IPS-18c (cell line): ENCODE measurements around the gene MED4.

Source experiments
- H3K4me3 ChIP-seq: 2 replicates; pipeline ENCODE4 v1.7.0; 2013; ENCODE audit warnings: low read depth, mild to moderate bottlenecking, low read length, moderate library complexity; ENCODE audit not compliant: insufficient read depth
- H3K9me3 ChIP-seq: one replicate; pipeline ENCODE4 v1.6.1; 2013; ENCODE audit warnings: mild to moderate bottlenecking, low read length, moderate library complexity; ENCODE audit not compliant: control insufficient read depth, insufficient read depth

MED4 gene

DNA sequence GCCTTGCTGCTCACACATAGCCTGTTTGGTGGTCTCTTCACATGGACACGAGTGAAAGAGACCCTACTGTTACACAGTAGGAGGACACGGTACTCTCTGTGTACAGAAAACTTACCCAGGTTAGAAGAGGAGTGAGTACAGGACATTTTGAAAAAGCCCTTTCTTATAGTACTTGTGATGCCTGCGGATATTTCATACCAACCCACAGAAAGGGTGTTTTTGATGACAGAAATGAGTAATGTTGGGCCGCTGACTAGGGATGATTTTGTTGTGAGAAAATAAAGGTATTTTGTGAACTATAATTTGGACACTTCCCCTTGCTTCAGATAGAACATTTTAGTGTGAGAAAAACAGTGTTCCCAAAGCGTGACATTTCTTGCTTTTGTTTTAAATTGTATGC is 39.2 kb downstream of the MED4 start:
- Histone ChIP-seq H3K4me3 (no peak overlapping the region), H3K9me3 (peaks cover 4% of the 10 kb centered on the region)

DNA sequence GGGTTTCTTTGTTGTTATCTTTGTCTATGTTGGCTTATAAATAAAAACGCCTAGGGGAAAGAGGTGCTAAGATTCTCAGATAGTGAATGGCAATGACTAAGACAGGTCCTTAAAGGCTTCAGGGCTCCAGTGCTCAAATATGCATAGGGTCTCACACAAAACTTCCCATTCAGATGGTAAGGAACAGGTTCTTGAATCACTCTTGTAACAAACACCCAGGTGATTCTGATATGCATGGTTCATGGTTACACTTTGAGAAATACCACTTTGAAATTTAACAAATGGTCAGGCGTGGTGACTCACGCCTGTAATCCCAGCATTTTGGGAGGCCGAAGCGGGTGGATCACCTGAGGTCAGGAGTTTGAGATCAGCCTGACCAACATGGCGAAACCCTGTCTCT is 40.3 kb downstream of the MED4 start:
- Histone ChIP-seq H3K4me3 (no peak overlapping the region), H3K9me3 (peaks cover 4% of the 10 kb centered on the region)

DNA sequence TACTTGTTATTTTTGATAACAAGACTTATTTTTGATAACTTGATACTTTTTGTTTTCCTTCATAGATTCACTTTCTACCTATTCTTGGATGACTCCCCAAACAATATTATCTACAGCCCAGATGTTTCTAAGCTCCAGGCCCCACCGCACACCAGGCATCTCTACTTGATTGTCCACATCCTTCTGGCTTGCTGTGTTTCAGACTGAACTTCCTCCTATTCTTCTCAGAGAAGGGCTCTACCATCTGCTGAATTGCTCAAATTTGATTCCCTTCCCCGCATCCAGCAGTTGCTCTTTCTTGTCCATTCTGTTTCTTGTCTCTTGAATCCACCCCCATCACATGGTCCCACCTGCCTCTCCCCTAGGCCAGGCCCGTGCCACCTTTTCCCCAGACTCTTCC is 44.4 kb downstream of the MED4 start:
- Histone ChIP-seq H3K4me3 (no peak overlapping the region), H3K9me3 (no peaks in the 10 kb centered on the region)

DNA sequence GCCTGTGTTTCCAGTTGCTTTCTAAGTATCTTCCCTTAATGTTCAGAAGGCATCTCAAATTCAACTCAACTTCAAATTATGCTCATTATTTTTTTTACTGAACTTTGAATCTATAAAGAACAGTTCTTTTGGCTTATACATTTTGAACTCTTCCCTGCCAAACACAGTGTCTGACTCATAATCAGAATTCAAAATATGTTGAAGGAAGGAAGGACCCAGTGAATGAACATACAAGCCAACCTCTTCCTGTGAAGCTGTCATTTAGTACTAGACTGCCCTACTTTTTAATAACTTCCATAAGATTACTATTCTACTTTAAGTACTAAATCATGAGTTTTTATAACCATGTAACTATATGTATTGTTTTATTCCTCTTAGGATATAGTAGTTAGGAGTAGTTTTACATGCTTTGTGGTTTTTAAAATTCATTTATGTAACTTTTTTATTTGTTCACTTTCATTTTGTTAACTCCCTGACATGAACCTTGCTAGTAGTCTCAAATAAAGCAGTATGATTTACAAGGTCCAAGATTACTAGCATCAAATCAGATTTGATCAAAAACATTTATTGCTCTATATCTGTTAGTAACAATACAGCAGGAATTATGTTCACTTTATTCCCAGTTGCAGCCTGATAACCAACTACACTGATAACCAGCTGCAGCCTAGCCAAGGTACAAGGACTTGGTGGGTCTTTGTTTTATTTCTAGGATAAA is 51.0 kb downstream of the MED4 start:
- H3K9me3 ChIP-seq, result no peaks in the 10 kb centered on the region
- H3K4me3 ChIP-seq, result no peak overlapping the region

DNA sequence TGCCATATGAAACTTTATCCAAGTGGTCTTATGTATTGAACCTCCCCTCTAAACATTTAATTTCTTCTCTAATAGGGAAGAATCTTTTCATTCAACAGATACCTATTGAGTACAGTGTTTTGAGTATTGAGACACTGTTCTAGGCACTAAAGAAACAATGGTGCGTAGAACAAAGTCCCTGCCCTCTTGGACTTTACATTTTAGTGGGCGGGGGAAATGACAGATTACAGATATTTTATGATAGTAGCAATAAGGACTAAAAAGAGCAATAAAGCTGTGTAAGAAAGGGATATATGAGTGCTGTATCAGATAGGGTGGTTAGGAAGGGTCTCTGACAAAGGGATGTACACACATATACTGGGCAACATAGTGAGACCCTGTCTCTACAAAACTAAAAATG is 52.0 kb downstream of the MED4 start:
- Histone ChIP-seq H3K9me3 (no peaks in the 10 kb centered on the region), H3K4me3 (no peak overlapping the region)

DNA sequence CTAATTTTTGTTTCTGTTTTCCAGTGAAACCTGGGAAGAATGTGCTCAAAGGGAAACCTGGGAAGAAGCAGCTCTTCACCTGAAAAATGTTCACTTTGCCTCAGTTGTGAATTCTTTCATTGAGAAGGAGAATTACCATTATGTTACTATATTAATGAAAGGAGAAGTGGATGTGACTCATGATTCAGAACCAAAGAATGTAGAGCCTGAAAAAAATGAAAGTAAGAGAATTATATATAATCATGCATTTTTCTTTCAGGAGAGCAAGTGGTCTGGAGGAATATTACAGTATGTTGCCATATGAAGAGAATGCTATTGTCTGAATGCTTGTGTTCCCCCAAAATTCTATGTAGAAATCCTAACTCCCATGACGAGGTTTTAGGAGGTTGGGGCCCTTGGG is 54.0 kb downstream of the MED4 start:
- Histone ChIP-seq H3K4me3 (no peak overlapping the region), H3K9me3 (no peaks in the 10 kb centered on the region)

DNA sequence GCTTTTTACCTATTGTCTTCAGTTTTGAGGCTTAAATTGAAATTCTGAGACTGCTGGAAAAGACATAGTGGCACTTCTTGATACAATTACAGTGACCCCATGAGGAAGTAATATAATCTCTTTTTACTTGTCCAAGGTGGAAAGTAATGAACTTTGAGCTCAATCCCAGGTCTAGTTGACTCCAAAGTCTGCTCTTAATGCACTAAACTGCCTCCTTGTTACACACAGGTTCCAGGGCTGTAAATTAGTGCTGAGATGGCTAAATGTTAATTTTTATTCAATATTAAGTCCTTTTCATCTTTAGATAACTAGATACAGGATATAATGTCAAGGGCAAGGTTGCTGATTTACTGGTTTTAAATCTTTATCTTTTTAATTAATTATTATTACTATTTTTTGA is 54.9 kb downstream of the MED4 start:
- H3K9me3 ChIP-seq, result no peaks in the 10 kb centered on the region
- no peak overlapping the region for H3K4me3 ChIP-seq

DNA sequence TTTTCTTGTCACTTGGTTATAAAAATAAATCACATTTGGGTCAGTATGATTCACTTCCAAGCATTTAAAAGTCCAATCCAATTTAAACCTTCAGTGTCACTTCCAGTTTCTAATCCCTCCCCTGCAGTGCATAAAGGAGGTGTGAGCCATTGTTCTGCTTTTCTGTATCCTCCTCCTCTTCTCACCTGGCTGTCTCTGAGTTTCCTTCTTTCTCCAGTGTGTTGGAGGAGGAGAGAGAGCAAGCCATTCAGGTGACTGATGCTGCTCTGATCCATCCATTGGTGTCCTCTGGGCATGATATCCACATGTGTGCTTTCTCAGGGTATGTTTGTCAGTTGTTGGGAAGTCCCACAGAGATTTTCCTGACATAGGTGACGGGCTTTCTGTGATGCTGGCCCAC is 56.1 kb downstream of the MED4 start:
- Histone ChIP-seq H3K9me3 (no peaks in the 10 kb centered on the region), H3K4me3 (peak overlapping the region; percentile 83; the same call in 1 of the 2 replicates)

DNA sequence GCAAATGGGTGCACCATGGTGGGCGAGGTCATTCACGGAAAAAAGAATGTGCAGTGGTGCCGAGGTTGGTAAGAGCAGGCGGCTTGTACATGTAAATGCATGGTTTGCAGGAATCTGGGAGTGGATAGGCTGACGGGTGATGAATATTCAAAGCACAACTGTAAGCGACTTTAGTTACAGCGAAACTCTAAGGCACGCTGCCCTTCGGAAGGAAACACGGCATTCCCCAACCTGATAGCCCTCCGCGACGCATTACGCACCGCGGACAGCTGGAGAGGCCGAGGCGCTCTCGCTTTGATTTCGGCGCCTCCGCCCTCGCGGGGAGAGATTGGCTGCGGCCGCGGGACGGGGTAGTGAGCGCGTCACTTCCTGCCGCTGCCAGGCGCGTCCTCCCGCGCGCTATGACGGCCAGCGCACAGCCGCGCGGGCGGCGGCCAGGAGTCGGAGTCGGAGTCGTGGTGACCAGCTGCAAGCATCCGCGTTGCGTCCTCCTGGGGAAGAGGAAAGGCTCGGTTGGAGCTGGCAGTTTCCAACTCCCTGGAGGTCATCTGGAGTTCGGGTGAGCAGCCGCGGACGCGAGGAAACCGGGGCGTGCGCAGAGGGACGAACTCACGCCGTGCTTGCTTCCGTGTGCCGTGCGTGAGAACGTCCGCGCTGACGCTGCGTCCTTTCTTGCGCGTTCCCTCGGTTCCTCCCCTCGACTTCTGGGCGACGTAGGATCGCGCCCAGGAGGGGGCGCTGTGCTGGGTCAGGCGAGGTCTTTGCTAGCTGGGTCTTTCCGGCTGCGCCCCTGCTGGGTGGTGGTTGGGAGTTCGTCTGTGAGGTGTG is 57.3 kb downstream of the MED4 start, which contains the start of gene NUDT15:
TSS of gene NUDT15 (plus strand) at position 381 of the 828 bp plus-strand sequence. CDS start at position 402, 21 bp downstream.
- Histone ChIP-seq H3K9me3 (peaks cover 3% of the 10 kb centered on the region), H3K4me3 (peak within 1 kb of the TSS; percentile 83)

DNA sequence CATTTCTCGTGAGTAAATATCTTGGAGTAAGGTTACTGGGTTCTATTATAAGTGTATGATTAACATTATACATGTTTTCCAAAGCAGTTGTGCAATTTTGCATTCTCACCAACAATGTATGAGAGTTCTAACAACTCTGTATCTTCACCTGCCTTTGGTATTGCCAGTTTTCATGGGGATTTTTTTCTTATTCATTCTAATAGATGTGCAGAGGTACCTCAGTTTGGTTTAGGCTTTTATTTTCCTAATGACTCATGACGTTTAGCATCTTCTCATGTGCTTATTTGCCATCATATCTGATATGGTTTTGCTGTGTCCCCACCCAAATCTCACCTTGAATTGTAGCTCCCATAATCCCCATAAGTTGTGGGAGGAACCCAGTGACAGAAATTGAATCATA is 65.0 kb downstream of the MED4 start:
- H3K4me3 ChIP-seq, result no peak overlapping the region
- H3K9me3 ChIP-seq, result peaks cover 10% of the 10 kb centered on the region

DNA sequence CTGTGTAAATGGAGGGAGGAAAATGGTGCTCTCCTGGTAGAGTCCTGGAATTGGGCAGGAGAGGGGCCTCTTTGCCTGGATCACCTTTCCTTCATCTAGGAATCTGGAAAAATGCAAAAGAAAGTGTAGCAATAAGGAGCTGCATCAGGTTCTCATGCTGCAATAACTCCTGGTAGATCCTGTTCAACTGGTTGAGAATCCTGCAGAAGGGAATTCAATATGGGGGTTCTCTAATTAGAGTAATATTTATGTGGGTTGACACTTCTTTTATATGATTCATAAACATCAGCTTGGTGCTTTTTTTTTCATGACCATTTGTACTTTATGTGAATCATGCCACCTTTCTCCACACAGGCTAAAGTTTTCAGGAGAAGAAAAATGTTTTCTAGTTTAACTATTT is 66.8 kb downstream of the MED4 start:
- H3K9me3 ChIP-seq, result peaks cover 10% of the 10 kb centered on the region
- no peak overlapping the region for H3K4me3 ChIP-seq
